Left ventricle myocardium inferior (tissue), 1 donor: ENCODE data around the gene RPS6KA2. TPM values are rescaled to one million over a fixed set of nuclear protein-coding genes. Genes with fewer than 3 reads are reported as not detected.
A peak's percentile ranks its signal among the peaks of the same experiment; 100 is the strongest.
"Not testable (repeated sequence)": the region's sequence is repeated elsewhere in the genome, so short reads cannot be mapped to it uniquely, and the experiment has no call there.

ENCODE experiments used
- DNase-seq: peaks from one replicate; pipeline ENCODE4 v3.0.0-alpha.2; 2020
- H3K27ac ChIP-seq: fragments of 200-600 bp; replicated peaks from 2 replicates; pipeline ENCODE4 v1.8.0; 2021
- H3K27me3 ChIP-seq: fragments of 200-600 bp; 2 replicates; pipeline ENCODE4 v1.8.0; 2021; ENCODE audit warnings: low read depth
- H3K36me3 ChIP-seq: fragments of 200-600 bp; 2 replicates; pipeline ENCODE4 v1.8.0; 2021
- H3K4me1 ChIP-seq: fragments of 200-600 bp; 2 replicates; pipeline ENCODE4 v1.8.0; 2021
- H3K4me3 ChIP-seq: fragments of 200-600 bp; 2 replicates; pipeline ENCODE4 v1.8.0; 2021; ENCODE audit warnings: mild to moderate bottlenecking, moderate library complexity
- H3K9me3 ChIP-seq: fragments of 200-600 bp; replicated peaks from 2 replicates; pipeline ENCODE4 v1.8.0; 2021
- CTCF ChIP-seq: fragments of 200-600 bp; IDR thresholded peaks from 2 replicates; pipeline ENCODE4 v1.8.0; 2021; ENCODE audit warnings: antibody characterized with exemption, mild to moderate bottlenecking, borderline replicate concordance
- intact Hi-C: fragments of 100-400 bp; cut with micrococcal nuclease; formaldehyde crosslinking; loops from one replicate; pipeline ENCODE4 v1.11.0; 2022
- total RNA-seq: library from RNA; stranded (reverse); fragmentation: NEBNext Ultra II Directional; extraction: Animal tissue kit (Norgen Biotek cat#: 25700); gene quantifications from one replicate; pipeline ENCODE4 v1.2.1, GENCODE V29; 2021
- donor health status: DM: no; HTN: yes; CAD: no; lungs with severe emphysema.

RPS6KA2 gene
- total RNA-seq, 1 donor from 2014 or later = 77.2 TPM

DNA sequence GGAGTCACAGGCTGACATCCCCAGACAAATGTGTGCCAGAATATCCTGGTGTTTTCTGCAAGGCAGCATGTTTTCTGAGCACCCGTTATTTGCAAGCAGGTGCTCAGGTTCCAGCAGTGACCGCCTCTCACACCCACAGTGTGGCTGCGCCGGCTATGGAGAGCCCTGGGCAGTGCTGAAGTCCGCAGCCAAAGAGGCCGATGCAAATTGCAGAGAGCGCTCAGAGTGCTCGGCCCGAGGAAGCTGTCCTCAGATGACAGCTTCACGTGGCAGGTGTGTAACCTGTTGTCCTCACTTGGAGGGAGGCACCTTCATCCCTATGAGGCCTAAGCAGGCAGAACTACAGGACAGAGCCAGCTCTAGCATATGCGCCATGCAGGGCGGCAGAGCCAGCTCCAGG is 220.9 kb downstream of the RPS6KA2 start:
- Histone ChIP-seq H3K36me3 (peaks cover 5% of the 10 kb centered on the region), H3K4me3 (no peak overlapping the region), H3K4me1 (no peaks in the 10 kb centered on the region), H3K9me3 (no peaks in the 10 kb centered on the region), H3K27ac (no peak overlapping the region), H3K27me3 (peaks cover 5% of the 10 kb centered on the region)
- no peak for TF ChIP-seq CTCF
- DNase-seq = no peak
- intact Hi-C loops = loop anchor here (10.0 kb wide), 1 partner anchor 91 kb away; no protein-coding TSS in a partner anchor

- intact Hi-C loops = loop anchor here (10.0 kb wide), 1 partner anchor 91 kb away; no protein-coding TSS in a partner anchor
- Histone ChIP-seq H3K4me1 (no peaks in the 10 kb centered on the region), H3K27ac (no peak overlapping the region)
These were observed 221.7 kb downstream of the RPS6KA2 start for GRCh38 chr6:166405386-166405785.

GRCh38 chr6:166402582-166403277 is 224.3 kb downstream of the RPS6KA2 start:
- intact Hi-C loops = loop anchor here (5.0 to 10.0 kb wide), 2 partner anchors 88 to 125 kb away; no protein-coding TSS in a partner anchor
- no peaks in the 10 kb centered on the region for H3K36me3 ChIP-seq

More at GRCh38 chr6:166405386-166405785, 221.7 kb downstream of the RPS6KA2 start:
- DNase-seq = no peak
- no peak overlapping the region for H3K4me3 ChIP-seq
- H3K9me3 ChIP-seq = no peaks in the 10 kb centered on the region
- H3K27me3 ChIP-seq = peaks cover 5% of the 10 kb centered on the region
- peaks cover 3% of the 10 kb centered on the region for H3K36me3 ChIP-seq
- TF ChIP-seq CTCF = no peak

GRCh38 chr6:166400649-166401250 is 226.3 kb downstream of the RPS6KA2 start:
- not testable (repeated sequence) for H3K36me3 ChIP-seq, H3K4me3 ChIP-seq, H3K27ac ChIP-seq, DNase-seq, H3K4me1 ChIP-seq, H3K9me3 ChIP-seq
- TF ChIP-seq CTCF = peak; percentile 85
- peaks cover 28% of the 10 kb centered on the region for H3K27me3 ChIP-seq
- intact Hi-C loops = loop anchor here (5.0 to 10.0 kb wide), 2 partner anchors 86 to 123 kb away; no protein-coding TSS in a partner anchor

More at GRCh38 chr6:166402582-166403277, 224.3 kb downstream of the RPS6KA2 start:
- TF ChIP-seq CTCF = no peak
- no peak for DNase-seq
- Histone ChIP-seq H3K27ac (no peak overlapping the region), H3K4me3 (no peak overlapping the region), H3K27me3 (peaks cover 11% of the 10 kb centered on the region), H3K4me1 (no peaks in the 10 kb centered on the region), H3K9me3 (no peaks in the 10 kb centered on the region)

GRCh38 chr6:166400181-166400580 is 226.9 kb downstream of the RPS6KA2 start:
- H3K4me3 ChIP-seq = no peak overlapping the region
- TF ChIP-seq CTCF = no peak
- no peaks in the 10 kb centered on the region for H3K9me3 ChIP-seq
- H3K4me1 ChIP-seq = no peaks in the 10 kb centered on the region
- no peaks in the 10 kb centered on the region for H3K36me3 ChIP-seq
- no peak for DNase-seq
- no peak overlapping the region for H3K27ac ChIP-seq
- peaks cover 34% of the 10 kb centered on the region for H3K27me3 ChIP-seq
- intact Hi-C loops = loop anchor here (5.0 to 10.0 kb wide), 2 partner anchors 85 to 123 kb away; no protein-coding TSS in a partner anchor
